Endothelial cell of umbilical vein (primary cell): ENCODE measurements around the gene MTF1. TPM values are rescaled to one million over a fixed set of nuclear protein-coding genes. Genes with fewer than 3 reads are reported as not detected.

Experiments used
- BruUV-seq: library from RNA; stranded (reverse); fragments of 400-500 nt; replicated peaks from 2 replicates; lab custom pipeline; 2021; lab: Mats Ljungman, UMichigan
- CTCF ChIA-PET: fragments of 300-600, 350-600 bp; sonication (Branson Sonifier 250); formaldehyde crosslinking; loops from one replicate; lab custom pipeline; 2021; ENCODE audit warnings: antibody characterized with exemption, inconsistent platforms; lab: Charles Lee
- POLR2A ChIA-PET: fragments of 300-600, 350-600 bp; sonication (Branson Sonifier 250); formaldehyde crosslinking; loops from one replicate; lab custom pipeline; 2021; ENCODE audit warnings: antibody characterized with exemption, inconsistent platforms; lab: Charles Lee
- DNase-seq: peaks from one replicate; pipeline ENCODE4 v3.0.0-alpha.2; 2011; ENCODE audit warnings: low read depth, low spot score
- FAIRE-seq: peaks from 2 replicates; lab custom pipeline; 2011; peaks lifted over from hg19 to GRCh38; lab: Jason Lieb, UNC
- H2AFZ ChIP-seq: 2 replicates; pipeline ENCODE4 v1.6.0; 2012; ENCODE audit warnings: low read depth, low read length, control low read depth, inconsistent platforms
- H3K27ac ChIP-seq: 2 replicates; pipeline ENCODE4 v1.5.1; 2011; ENCODE audit warnings: low read depth, mild to moderate bottlenecking, control low read depth, low read length, moderate library complexity; ENCODE audit not compliant: insufficient read depth
- H3K27me3 ChIP-seq, 2 experiments: 2 replicates each; pipeline versions ENCODE4 v1.6.0 to v1.6.1; 2011; ENCODE audit warnings: low read length in 2 of 2, mixed read lengths in 1 of 2; ENCODE audit not compliant: control insufficient read depth in 2 of 2, insufficient read depth in 2 of 2
- H3K36me3 ChIP-seq, 2 experiments: 2 replicates in 1 of 2; 3 replicates in 1 of 2; pipeline ENCODE4 v1.5.1; 2011; ENCODE audit warnings: low read length in 2 of 2, mild to moderate bottlenecking in 1 of 2, moderate library complexity in 1 of 2; ENCODE audit not compliant: control insufficient read depth in 2 of 2, insufficient read depth in 2 of 2; ENCODE audit errors: extremely low read depth in 1 of 2
- H3K4me1 ChIP-seq: 3 replicates; pipeline ENCODE4 v1.5.1; 2011; ENCODE audit warnings: mild to moderate bottlenecking, low read length; ENCODE audit not compliant: control insufficient read depth, insufficient read depth; ENCODE audit errors: extremely low read depth
- H3K4me2 ChIP-seq: 2 replicates; pipeline ENCODE4 v1.6.1; 2011; ENCODE audit warnings: low read length, control low read depth, mixed read lengths; ENCODE audit not compliant: insufficient read depth
- H3K4me3 ChIP-seq, 3 experiments: fragments of 200-600 bp in 1 of 3; sonication (generic), shearing (Covaris generic) in 1 of 3; replicated peaks in 1 of 3; 2 replicates each; pipeline ENCODE4 v1.5.1; 2011 to 2016; ENCODE audit warnings: control low read depth in 3 of 3, low read length in 3 of 3, mild to moderate bottlenecking in 2 of 3, inconsistent platforms in 1 of 3, low read depth in 1 of 3, moderate library complexity in 1 of 3; ENCODE audit not compliant: insufficient read depth in 1 of 3
- H3K79me2 ChIP-seq: 2 replicates; pipeline ENCODE4 v1.6.0; 2012; ENCODE audit warnings: low read length, inconsistent platforms; ENCODE audit not compliant: control insufficient read depth, insufficient read depth
- H3K9ac ChIP-seq: replicated peaks from 2 replicates; pipeline ENCODE3; 2011; ENCODE audit warnings: low read length, control low read depth; ENCODE audit not compliant: insufficient read depth; ENCODE audit errors: extremely low read depth
- H3K9me1 ChIP-seq: replicated peaks from 3 replicates; pipeline ENCODE4 v1.6.0; 2011; ENCODE audit warnings: mild to moderate bottlenecking, low read length; ENCODE audit not compliant: control insufficient read depth, insufficient read depth; ENCODE audit errors: extremely low read depth
- H3K9me3 ChIP-seq: replicated peaks from 2 replicates; pipeline ENCODE4 v1.5.1; 2012; ENCODE audit warnings: low read length, inconsistent platforms; ENCODE audit not compliant: control insufficient read depth, insufficient read depth
- H4K20me1 ChIP-seq: replicated peaks from 2 replicates; pipeline ENCODE3; 2011; ENCODE audit warnings: mild to moderate bottlenecking, low read length; ENCODE audit not compliant: control insufficient read depth, insufficient read depth; ENCODE audit errors: extremely low read depth
- EZH2 ChIP-seq: IDR thresholded peaks from 2 replicates; pipeline ENCODE4 v1.6.1; 2012; ENCODE audit warnings: borderline replicate concordance, low read depth, mild to moderate bottlenecking, moderate library complexity, low read length, inconsistent platforms; ENCODE audit not compliant: severe bottlenecking
- FOS ChIP-seq: IDR thresholded peaks from 2 replicates; pipeline ENCODE4 v1.6.1; 2011; ENCODE audit warnings: mild to moderate bottlenecking, low read length, moderate library complexity, borderline replicate concordance; ENCODE audit not compliant: insufficient read depth
- GATA2 ChIP-seq: IDR thresholded peaks from 2 replicates; pipeline ENCODE4 v1.7.0; 2011; ENCODE audit warnings: low read depth, mild to moderate bottlenecking, moderate library complexity, mixed read lengths, low read length; ENCODE audit not compliant: insufficient read length, insufficient read depth
- JUN ChIP-seq: IDR thresholded peaks from 2 replicates; pipeline ENCODE4 v1.6.1; 2011; ENCODE audit warnings: borderline replicate concordance, low read depth; ENCODE audit not compliant: insufficient read length, insufficient read depth
- MYC ChIP-seq: IDR thresholded peaks from one replicate; pipeline ENCODE4 v1.6.1; 2011; ENCODE audit warnings: mild to moderate bottlenecking, low read depth, low read length
- POLR2A ChIP-seq: IDR thresholded peaks from 2 replicates; pipeline ENCODE4 v1.6.1; 2012; ENCODE audit warnings: low read depth, mild to moderate bottlenecking, control low read depth, low read length
- POLR2AphosphoS5 ChIP-seq: IDR thresholded peaks from 2 replicates; pipeline ENCODE4 v1.6.1; 2012; ENCODE audit warnings: low read depth, mild to moderate bottlenecking, control low read depth, low read length, moderate library complexity; ENCODE audit not compliant: insufficient read depth
- dilution Hi-C: fragments of 300-500 bp; cut with MboI; formaldehyde crosslinking; loops from one replicate; pipeline ENCODE4 v1.15.0; 2019; ENCODE audit warnings: low sequenced_read_pairs; ENCODE audit not compliant: extremely low pct_ligation_motif_present
- intact Hi-C: fragments of 100-400 bp; cut with micrococcal nuclease; formaldehyde crosslinking; loops from one replicate; pipeline ENCODE4 v1.10.0; 2022
- polyA plus RNA-seq, 4 experiments: library from polyadenylated mRNA; depleted of rRNA in 3 of 4; stranded (reverse) in 3 of 4; unstranded in 1 of 4; fragments of >200 nt; gene quantifications; 2 replicates each; pipeline versions ENCODE4 v1.2.1 to v1.2.3, GENCODE V29; 2011 to 2012; ENCODE audit warnings: missing spikeins in 1 of 4
- total RNA-seq: library from RNA; stranded (reverse); gene quantifications from 2 replicates; pipeline ENCODE4 v1.2.3, GENCODE V29; 2021
- TF ChIP-seq, protein P1 (sequence below), 2 donors: IDR thresholded peaks; 1 replicate in 1 of 2; 2 replicates in 1 of 2; pipeline ENCODE4 v1.5.1; 2011; ENCODE audit warnings: low read length in 2 of 2, mild to moderate bottlenecking in 2 of 2, moderate library complexity in 2 of 2, control low read depth in 1 of 2, inconsistent platforms in 1 of 2, low read depth in 1 of 2; ENCODE audit not compliant: insufficient read depth in 1 of 2; ENCODE audit errors: extremely low read depth in 1 of 2
- TF ChIP-seq, protein P2 (sequence below): IDR thresholded peaks from 2 replicates; pipeline ENCODE4 v1.6.1; 2011; ENCODE audit not compliant: insufficient read depth, insufficient read length

The MTF1 gene
- total and polyA plus RNA-seq, 2 donors (not counting 3 experiments of a cell fraction or from before 2014, with no cell fraction given): 4.9 to 18.5 TPM

DNA sequence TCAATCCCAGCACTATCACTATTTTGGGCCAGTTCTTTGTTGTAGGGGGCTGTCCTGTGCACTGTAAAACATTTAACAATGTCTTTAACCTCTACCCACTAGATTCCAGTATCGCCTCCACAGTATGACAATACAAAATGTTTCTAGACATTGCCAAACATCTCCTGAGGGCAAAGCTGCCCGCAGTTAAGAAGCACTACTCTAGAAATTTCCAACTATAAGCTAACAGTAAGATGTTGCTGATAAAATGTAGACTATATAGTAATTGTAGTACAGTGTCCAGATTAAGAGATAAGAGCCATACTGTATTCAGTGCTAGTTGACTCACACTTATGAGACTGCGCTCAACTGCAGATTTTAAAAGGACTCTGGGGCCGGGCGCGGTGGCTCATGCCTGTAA, 5.0 kb downstream of the MTF1 start:
- DNase-seq: no peak
- intact Hi-C loops (no loop called here), dilution Hi-C loops (no loop called here)
- Histone ChIP-seq H3K4me1 (peaks cover 21% of the 10 kb centered on the region), H3K27ac (no peak overlapping the region), H3K9me3 (no peaks in the 10 kb centered on the region), H3K9ac (no peak overlapping the region), H3K4me3 (no peak overlapping the region), H3K27me3 (no peaks in the 10 kb centered on the region), H4K20me1 (peaks cover 2% of the 10 kb centered on the region), H3K4me2 (no peak overlapping the region), H2AFZ (no peak overlapping the region), H3K79me2 (peaks cover 57% of the 10 kb centered on the region), H3K9me1 (no peaks in the 10 kb centered on the region), H3K36me3 (peaks cover 1 to 5% of the 10 kb centered on the region in 2 experiments)
- ChIA-PET CTCF (no interaction called here), POLR2A (interaction anchor here (0.6 kb wide), 1 partner anchor 184 kb away, joined by 8 read pairs; no protein-coding TSS in a partner anchor)
- no peak for FAIRE-seq
- TF ChIP-seq MYC: no peak
- TF ChIP-seq GATA2: no peak
- TF ChIP-seq, protein P1, sequence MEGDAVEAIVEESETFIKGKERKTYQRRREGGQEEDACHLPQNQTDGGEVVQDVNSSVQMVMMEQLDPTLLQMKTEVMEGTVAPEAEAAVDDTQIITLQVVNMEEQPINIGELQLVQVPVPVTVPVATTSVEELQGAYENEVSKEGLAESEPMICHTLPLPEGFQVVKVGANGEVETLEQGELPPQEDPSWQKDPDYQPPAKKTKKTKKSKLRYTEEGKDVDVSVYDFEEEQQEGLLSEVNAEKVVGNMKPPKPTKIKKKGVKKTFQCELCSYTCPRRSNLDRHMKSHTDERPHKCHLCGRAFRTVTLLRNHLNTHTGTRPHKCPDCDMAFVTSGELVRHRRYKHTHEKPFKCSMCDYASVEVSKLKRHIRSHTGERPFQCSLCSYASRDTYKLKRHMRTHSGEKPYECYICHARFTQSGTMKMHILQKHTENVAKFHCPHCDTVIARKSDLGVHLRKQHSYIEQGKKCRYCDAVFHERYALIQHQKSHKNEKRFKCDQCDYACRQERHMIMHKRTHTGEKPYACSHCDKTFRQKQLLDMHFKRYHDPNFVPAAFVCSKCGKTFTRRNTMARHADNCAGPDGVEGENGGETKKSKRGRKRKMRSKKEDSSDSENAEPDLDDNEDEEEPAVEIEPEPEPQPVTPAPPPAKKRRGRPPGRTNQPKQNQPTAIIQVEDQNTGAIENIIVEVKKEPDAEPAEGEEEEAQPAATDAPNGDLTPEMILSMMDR (IDR thresholded peaks at IDR 0.05; ENCODE audit: extremely low read depth in 1 of 2, insufficient read depth in 1 of 2, low read depth in 1 of 2, low read length in 2 of 2): no peak
- TF ChIP-seq, protein P2, sequence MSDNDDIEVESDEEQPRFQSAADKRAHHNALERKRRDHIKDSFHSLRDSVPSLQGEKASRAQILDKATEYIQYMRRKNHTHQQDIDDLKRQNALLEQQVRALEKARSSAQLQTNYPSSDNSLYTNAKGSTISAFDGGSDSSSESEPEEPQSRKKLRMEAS: no peak
- no peak for TF ChIP-seq EZH2
- TF ChIP-seq POLR2AphosphoS5: no peak
- TF ChIP-seq FOS: no peak
- TF ChIP-seq JUN: no peak
- TF ChIP-seq POLR2A: no peak
- no TSS peak for BruUV-seq
